Measurements from ENCODE around the gene TPPP3.

DNA sequence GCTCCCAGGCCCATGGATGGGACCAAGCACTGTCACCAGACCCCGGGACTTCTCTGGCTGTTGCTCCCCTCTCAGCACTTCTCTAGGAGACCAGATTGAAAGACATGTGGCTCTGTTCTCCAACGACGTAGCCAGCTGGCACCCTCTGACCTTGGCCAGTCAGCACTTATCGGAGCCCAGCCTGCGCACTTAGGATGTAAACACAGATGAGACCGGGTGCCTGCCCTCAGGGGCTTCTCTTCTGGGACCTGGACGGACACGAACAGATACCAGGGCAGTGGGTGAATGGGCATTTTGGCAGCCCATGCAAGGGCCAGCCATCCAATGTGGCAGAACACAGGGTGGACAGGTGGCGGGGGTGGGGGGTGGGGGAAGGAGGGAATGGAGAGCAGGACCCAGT, 16.3 kb upstream of the TPPP3 start:
- TF ChIP-seq, protein P1, sequence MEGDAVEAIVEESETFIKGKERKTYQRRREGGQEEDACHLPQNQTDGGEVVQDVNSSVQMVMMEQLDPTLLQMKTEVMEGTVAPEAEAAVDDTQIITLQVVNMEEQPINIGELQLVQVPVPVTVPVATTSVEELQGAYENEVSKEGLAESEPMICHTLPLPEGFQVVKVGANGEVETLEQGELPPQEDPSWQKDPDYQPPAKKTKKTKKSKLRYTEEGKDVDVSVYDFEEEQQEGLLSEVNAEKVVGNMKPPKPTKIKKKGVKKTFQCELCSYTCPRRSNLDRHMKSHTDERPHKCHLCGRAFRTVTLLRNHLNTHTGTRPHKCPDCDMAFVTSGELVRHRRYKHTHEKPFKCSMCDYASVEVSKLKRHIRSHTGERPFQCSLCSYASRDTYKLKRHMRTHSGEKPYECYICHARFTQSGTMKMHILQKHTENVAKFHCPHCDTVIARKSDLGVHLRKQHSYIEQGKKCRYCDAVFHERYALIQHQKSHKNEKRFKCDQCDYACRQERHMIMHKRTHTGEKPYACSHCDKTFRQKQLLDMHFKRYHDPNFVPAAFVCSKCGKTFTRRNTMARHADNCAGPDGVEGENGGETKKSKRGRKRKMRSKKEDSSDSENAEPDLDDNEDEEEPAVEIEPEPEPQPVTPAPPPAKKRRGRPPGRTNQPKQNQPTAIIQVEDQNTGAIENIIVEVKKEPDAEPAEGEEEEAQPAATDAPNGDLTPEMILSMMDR (IDR thresholded peaks at IDR 0.05 in 4 of 5, conservative IDR thresholded peaks at IDR 0.05 in 1 of 5), result no peak
- TF ChIP-seq POLR2A (IDR thresholded peaks at IDR 0.05), result no peak

All from gastrocnemius medialis (tissue), 4 donors.